SJCRH30 (cell line): ENCODE results near the gene ZFR. TPM values are rescaled to one million over a fixed set of nuclear protein-coding genes. Genes with fewer than 3 reads are reported as not detected.

ENCODE experiments used
- DNase-seq, 2 experiments: peaks; one replicate each; pipeline ENCODE4 v3.0.0-alpha.2; 2015 to 2020
- H3K27ac ChIP-seq: fragments of 250-450 bp; sonication (Bioruptor Pico); 2 replicates; pipeline ENCODE4 v1.5.1; 2020; ENCODE audit warnings: mild to moderate bottlenecking, moderate library complexity
- H3K27me3 ChIP-seq: fragments of 250-450 bp; sonication (Bioruptor Pico); 2 replicates; pipeline ENCODE4 v1.5.1; 2020; ENCODE audit warnings: mild to moderate bottlenecking, moderate library complexity
- H3K36me3 ChIP-seq: fragments of 250-450 bp; sonication (Bioruptor Pico); 2 replicates; pipeline ENCODE4 v1.5.1; 2020; ENCODE audit warnings: mild to moderate bottlenecking, moderate library complexity
- H3K4me1 ChIP-seq: fragments of 250-450 bp; sonication (Bioruptor Pico); 2 replicates; pipeline ENCODE4 v1.5.1; 2020; ENCODE audit warnings: mild to moderate bottlenecking, moderate library complexity
- H3K4me3 ChIP-seq: fragments of 250-450 bp; sonication (Bioruptor Pico); 2 replicates; pipeline ENCODE4 v1.5.1; 2020; ENCODE audit warnings: mild to moderate bottlenecking, moderate library complexity
- H3K9me3 ChIP-seq: fragments of 250-450 bp; sonication (Bioruptor Pico); replicated peaks from 2 replicates; pipeline ENCODE4 v1.5.1; 2020; ENCODE audit warnings: mild to moderate bottlenecking, moderate library complexity
- total RNA-seq: library from RNA; depleted of rRNA; stranded (reverse); fragments of >200 nt; shearing (Covaris generic); gene quantifications from 2 replicates; pipeline ENCODE4 v1.2.3, GENCODE V29; 2014; rRNA removed

The ZFR gene
- 130 and 136 TPM in 2 replicates for total RNA-seq

- peak; percentile 94 to 95 for DNase-seq
Measured at GRCh38 chr5:32444431-32445286, at the start of gene ZFR. ZFR (minus strand) TSS chr5:32444740; CDS start chr5:32444658, 82 bp downstream.

GRCh38 chr5:32490972-32491557, 46.5 kb upstream of the ZFR start:
- no peak overlapping the region for H3K4me3 ChIP-seq
- peaks cover 8% of the 10 kb centered on the region; the same call in 1 of the 2 replicates for H3K4me1 ChIP-seq
- DNase-seq, result no peak
- no peak overlapping the region for H3K27ac ChIP-seq
- no peaks in the 10 kb centered on the region for H3K36me3 ChIP-seq
- H3K27me3 ChIP-seq, result no peaks in the 10 kb centered on the region; the same call in 1 of the 2 replicates
- H3K9me3 ChIP-seq, result no peaks in the 10 kb centered on the region; the same call in 1 of the 2 replicates

More at GRCh38 chr5:32444431-32445286, at the start of gene ZFR:
- Histone ChIP-seq H3K4me1 (peaks cover 9% of the 10 kb centered on the region), H3K9me3 (no peaks in the 10 kb centered on the region), H3K27ac (peak within 1 kb of the TSS; percentile 88), H3K36me3 (peaks cover 22% of the 10 kb centered on the region), H3K27me3 (no peaks in the 10 kb centered on the region), H3K4me3 (peak within 1 kb of the TSS; percentile 95)

GRCh38 chr5:32489791-32490562, 45.4 kb upstream of the ZFR start:
- H3K4me3 ChIP-seq, result no peak overlapping the region
- peak; percentile 77 to 90 for DNase-seq
- H3K9me3 ChIP-seq, result no peaks in the 10 kb centered on the region; the same call in 1 of the 2 replicates
- H3K36me3 ChIP-seq, result no peaks in the 10 kb centered on the region
- H3K4me1 ChIP-seq, result peaks cover 8% of the 10 kb centered on the region; the same call in 1 of the 2 replicates
- H3K27me3 ChIP-seq, result no peaks in the 10 kb centered on the region; the same call in 1 of the 2 replicates
- no peak overlapping the region for H3K27ac ChIP-seq

- Histone ChIP-seq H3K4me1 (peaks cover 8% of the 10 kb centered on the region; the same call in 1 of the 2 replicates), H3K9me3 (no peaks in the 10 kb centered on the region; the same call in 1 of the 2 replicates), H3K27me3 (no peaks in the 10 kb centered on the region; the same call in 1 of the 2 replicates)
Measured at GRCh38 chr5:32487424-32487823, 42.9 kb upstream of the ZFR start.

GRCh38 chr5:32487008-32487407, 42.5 kb upstream of the ZFR start:
- Histone ChIP-seq H3K4me3 (no peak overlapping the region), H3K27ac (no peak overlapping the region), H3K27me3 (no peaks in the 10 kb centered on the region; the same call in 1 of the 2 replicates), H3K4me1 (peaks cover 8% of the 10 kb centered on the region; the same call in 1 of the 2 replicates), H3K36me3 (no peaks in the 10 kb centered on the region), H3K9me3 (no peaks in the 10 kb centered on the region; the same call in 1 of the 2 replicates)
- no peak for DNase-seq

More at GRCh38 chr5:32487424-32487823, 42.9 kb upstream of the ZFR start:
- DNase-seq, result no peak
- Histone ChIP-seq H3K36me3 (no peaks in the 10 kb centered on the region), H3K27ac (no peak overlapping the region), H3K4me3 (no peak overlapping the region)

- no peaks in the 10 kb centered on the region for H3K36me3 ChIP-seq
- no peaks in the 10 kb centered on the region; the same call in 1 of the 2 replicates for H3K27me3 ChIP-seq
- H3K27ac ChIP-seq, result no peak overlapping the region
- no peaks in the 10 kb centered on the region; the same call in 1 of the 2 replicates for H3K9me3 ChIP-seq
- no peaks in the 10 kb centered on the region for H3K4me1 ChIP-seq
- H3K4me3 ChIP-seq, result no peak overlapping the region
- DNase-seq, result no peak
Measured at GRCh38 chr5:32482193-32482592, 37.7 kb upstream of the ZFR start.

- H3K27ac ChIP-seq, result no peak overlapping the region
- H3K4me3 ChIP-seq, result no peak overlapping the region
- no peaks in the 10 kb centered on the region for H3K4me1 ChIP-seq
- no peaks in the 10 kb centered on the region for H3K36me3 ChIP-seq
- no peaks in the 10 kb centered on the region for H3K27me3 ChIP-seq
- H3K9me3 ChIP-seq, result no peaks in the 10 kb centered on the region
- DNase-seq, result no peak
Measured at GRCh38 chr5:32479096-32479495, 34.6 kb upstream of the ZFR start.

- no peaks in the 10 kb centered on the region for H3K9me3 ChIP-seq
- H3K27ac ChIP-seq, result no peak overlapping the region
- H3K4me3 ChIP-seq, result no peak overlapping the region
- H3K36me3 ChIP-seq, result no peaks in the 10 kb centered on the region
- DNase-seq, result no peak
- no peaks in the 10 kb centered on the region for H3K4me1 ChIP-seq
- no peaks in the 10 kb centered on the region for H3K27me3 ChIP-seq
Measured at GRCh38 chr5:32476891-32477290, 32.4 kb upstream of the ZFR start.

- H3K36me3 ChIP-seq, result no peaks in the 10 kb centered on the region
- peak in 1 of 2 experiments; percentile 19 for DNase-seq
Measured at GRCh38 chr5:32475334-32476097, 31.0 kb upstream of the ZFR start.

GRCh38 chr5:32474209-32474854, 29.8 kb upstream of the ZFR start:
- Histone ChIP-seq H3K36me3 (no peaks in the 10 kb centered on the region), H3K9me3 (no peaks in the 10 kb centered on the region)
- no peak for DNase-seq

More at GRCh38 chr5:32475334-32476097, 31.0 kb upstream of the ZFR start:
- Histone ChIP-seq H3K4me1 (no peaks in the 10 kb centered on the region), H3K4me3 (no peak overlapping the region), H3K27me3 (no peaks in the 10 kb centered on the region), H3K27ac (no peak overlapping the region), H3K9me3 (no peaks in the 10 kb centered on the region)

GRCh38 chr5:32473072-32473471, 28.5 kb upstream of the ZFR start:
- H3K4me3 ChIP-seq, result no peak overlapping the region
- no peak for DNase-seq
- H3K36me3 ChIP-seq, result no peaks in the 10 kb centered on the region
- no peaks in the 10 kb centered on the region for H3K9me3 ChIP-seq
- no peak overlapping the region for H3K27ac ChIP-seq
- H3K4me1 ChIP-seq, result no peaks in the 10 kb centered on the region
- no peaks in the 10 kb centered on the region for H3K27me3 ChIP-seq

More at GRCh38 chr5:32474209-32474854, 29.8 kb upstream of the ZFR start:
- Histone ChIP-seq H3K27ac (no peak overlapping the region), H3K4me3 (no peak overlapping the region), H3K4me1 (no peaks in the 10 kb centered on the region), H3K27me3 (no peaks in the 10 kb centered on the region)

- H3K27ac ChIP-seq, result no peak overlapping the region
- H3K4me3 ChIP-seq, result no peak overlapping the region
- no peaks in the 10 kb centered on the region for H3K9me3 ChIP-seq
- no peak for DNase-seq
- no peaks in the 10 kb centered on the region for H3K36me3 ChIP-seq
- H3K4me1 ChIP-seq, result no peaks in the 10 kb centered on the region
- no peaks in the 10 kb centered on the region for H3K27me3 ChIP-seq
Measured at GRCh38 chr5:32471784-32472183, 27.2 kb upstream of the ZFR start.

GRCh38 chr5:32465076-32465475, 20.5 kb upstream of the ZFR start:
- H3K4me3 ChIP-seq, result no peak overlapping the region
- no peaks in the 10 kb centered on the region for H3K4me1 ChIP-seq
- no peak for DNase-seq
- H3K27ac ChIP-seq, result no peak overlapping the region
- H3K36me3 ChIP-seq, result no peaks in the 10 kb centered on the region
- no peaks in the 10 kb centered on the region for H3K27me3 ChIP-seq
- no peaks in the 10 kb centered on the region for H3K9me3 ChIP-seq
